Measurements from ENCODE around the gene BCL6B.

Gene BCL6B

GRCh38 chr17:6995500-6996255 is 27.2 kb upstream of the BCL6B start, which contains the start of gene ALOX12:
TSS of gene ALOX12 (plus strand) at chr17:6996049. CDS start at chr17:6996118, 69 bp downstream.
- H3K27ac ChIP-seq (ENCODE audit: insufficient read depth, low read length, poor library complexity, severe bottlenecking) = no peak within 1 kb of the TSS
- H3K36me3 ChIP-seq (ENCODE audit: control insufficient read depth, insufficient read depth, low read length) = peaks cover 26% of the 10 kb centered on the region
- no peaks in the 10 kb centered on the region for H3K4me1 ChIP-seq (ENCODE audit: control insufficient read depth, insufficient read depth, low read length, poor library complexity, severe bottlenecking)
- no peak for DNase-seq
- no peak within 1 kb of the TSS for H3K4me3 ChIP-seq (ENCODE audit: insufficient read depth, low read depth, low read length, poor library complexity, severe bottlenecking)
- no peaks in the 10 kb centered on the region for H3K9me3 ChIP-seq (ENCODE audit: control insufficient read depth, low read length)
- H3K27me3 ChIP-seq (replicated peaks; ENCODE audit: control insufficient read depth, insufficient read depth, low read length, poor library complexity, severe bottlenecking) = no peaks in the 10 kb centered on the region

DNA sequence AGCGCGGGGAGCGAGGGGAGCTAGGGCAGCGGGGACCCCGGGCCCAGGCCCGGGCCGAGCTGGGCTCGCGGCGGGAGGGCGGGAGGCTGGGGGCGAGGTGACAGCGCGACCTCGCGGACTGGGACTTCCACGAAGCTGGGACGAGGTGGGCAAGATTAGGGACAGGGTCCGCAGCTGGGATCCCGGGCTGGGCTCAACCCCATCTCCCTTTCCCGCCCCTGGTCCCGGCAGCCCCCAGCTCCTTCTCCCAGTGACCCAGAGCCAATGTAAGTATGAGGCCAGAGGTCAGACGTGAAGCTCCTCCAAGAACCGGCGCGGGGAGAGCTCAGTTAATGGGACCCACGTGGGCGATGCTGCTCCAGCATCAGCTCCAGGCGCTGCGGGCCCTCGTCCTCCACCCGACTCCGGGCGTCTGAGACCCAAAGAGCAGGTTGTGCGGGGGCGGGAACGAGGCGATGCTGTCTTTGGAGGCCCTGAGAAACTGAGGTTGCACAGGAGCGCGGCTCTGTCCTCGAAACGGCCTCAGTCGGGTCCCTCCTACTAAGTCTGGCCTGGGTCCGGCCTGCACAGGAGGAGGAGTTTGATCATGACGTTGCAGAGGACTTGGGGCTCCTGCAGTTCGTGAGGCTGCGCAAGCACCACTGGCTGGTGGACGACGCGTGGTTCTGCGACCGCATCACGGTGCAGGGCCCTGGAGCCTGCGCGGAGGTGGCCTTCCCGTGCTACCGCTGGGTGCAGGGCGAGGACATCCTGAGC is 26.4 kb upstream of the BCL6B start:
- H3K27ac ChIP-seq (ENCODE audit: insufficient read depth, low read length, poor library complexity, severe bottlenecking) = no peak overlapping the region
- H3K27me3 ChIP-seq (replicated peaks; ENCODE audit: control insufficient read depth, insufficient read depth, low read length, poor library complexity, severe bottlenecking) = no peaks in the 10 kb centered on the region
- H3K4me3 ChIP-seq (ENCODE audit: insufficient read depth, low read depth, low read length, poor library complexity, severe bottlenecking) = no peak overlapping the region
- H3K9me3 ChIP-seq (ENCODE audit: control insufficient read depth, low read length) = no peaks in the 10 kb centered on the region
- no peak for DNase-seq
- H3K36me3 ChIP-seq (ENCODE audit: control insufficient read depth, insufficient read depth, low read length) = peaks cover 29% of the 10 kb centered on the region
- H3K4me1 ChIP-seq (ENCODE audit: control insufficient read depth, insufficient read depth, low read length, poor library complexity, severe bottlenecking) = no peaks in the 10 kb centered on the region

DNA sequence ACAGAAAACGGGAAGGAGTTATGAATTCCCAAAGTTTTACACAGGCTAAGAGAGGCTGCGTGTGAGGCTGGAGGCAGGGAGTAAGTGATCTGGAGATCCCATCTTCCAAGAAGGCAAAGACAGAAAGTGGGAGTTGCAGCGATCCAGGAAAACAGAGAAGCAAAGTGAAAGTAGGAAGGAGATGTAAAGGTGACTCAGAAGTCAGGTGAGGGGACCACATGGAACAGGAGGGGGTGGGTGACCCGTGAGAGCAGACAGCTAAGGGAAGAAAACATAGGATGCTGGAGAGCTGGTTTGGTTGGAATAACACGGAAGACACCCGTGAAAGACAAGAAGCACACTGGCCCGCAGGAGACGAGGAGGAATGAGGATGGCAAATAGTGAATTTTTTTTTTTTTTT is 25.7 kb upstream of the BCL6B start:
- H3K27ac ChIP-seq (ENCODE audit: insufficient read depth, low read length, poor library complexity, severe bottlenecking) = no peak overlapping the region
- DNase-seq = no peak
- H3K27me3 ChIP-seq (replicated peaks; ENCODE audit: control insufficient read depth, insufficient read depth, low read length, poor library complexity, severe bottlenecking) = no peaks in the 10 kb centered on the region
- no peaks in the 10 kb centered on the region for H3K4me1 ChIP-seq (ENCODE audit: control insufficient read depth, insufficient read depth, low read length, poor library complexity, severe bottlenecking)
- peaks cover 35% of the 10 kb centered on the region for H3K36me3 ChIP-seq (ENCODE audit: control insufficient read depth, insufficient read depth, low read length)
- H3K4me3 ChIP-seq (ENCODE audit: insufficient read depth, low read depth, low read length, poor library complexity, severe bottlenecking) = no peak overlapping the region
- no peaks in the 10 kb centered on the region for H3K9me3 ChIP-seq (ENCODE audit: control insufficient read depth, low read length)

DNA sequence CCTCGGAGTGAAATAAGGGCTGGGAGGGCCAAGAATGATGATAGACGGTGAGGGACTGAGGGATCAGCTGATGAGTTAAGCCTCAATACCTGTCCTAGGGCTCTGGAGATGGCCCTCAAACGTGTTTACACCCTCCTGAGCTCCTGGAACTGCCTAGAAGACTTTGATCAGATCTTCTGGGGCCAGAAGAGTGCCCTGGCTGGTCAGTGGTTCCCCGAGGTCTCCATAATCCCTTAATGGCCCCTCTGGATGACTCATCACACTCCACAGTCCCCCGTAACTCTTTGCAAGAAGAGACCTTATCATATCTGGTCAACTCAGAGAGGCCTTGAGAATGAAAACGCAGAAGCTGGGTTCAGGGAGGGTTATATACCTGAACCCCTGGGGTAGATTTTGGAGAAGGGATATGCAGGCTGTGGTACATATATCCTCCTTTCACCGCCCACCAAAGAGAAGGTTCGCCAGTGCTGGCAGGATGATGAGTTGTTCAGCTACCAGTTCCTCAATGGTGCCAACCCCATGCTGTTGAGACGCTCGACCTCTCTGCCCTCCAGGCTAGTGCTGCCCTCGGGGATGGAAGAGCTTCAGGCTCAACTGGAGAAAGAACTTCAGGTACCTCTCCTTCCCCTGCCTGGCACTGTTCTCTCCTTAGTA is 23.9 kb upstream of the BCL6B start:
- H3K36me3 ChIP-seq (ENCODE audit: control insufficient read depth, insufficient read depth, low read length) = peaks cover 45% of the 10 kb centered on the region
- H3K27ac ChIP-seq (ENCODE audit: insufficient read depth, low read length, poor library complexity, severe bottlenecking) = no peak overlapping the region
- no peaks in the 10 kb centered on the region for H3K9me3 ChIP-seq (ENCODE audit: control insufficient read depth, low read length)
- no peak overlapping the region for H3K4me3 ChIP-seq (ENCODE audit: insufficient read depth, low read depth, low read length, poor library complexity, severe bottlenecking)
- H3K4me1 ChIP-seq (ENCODE audit: control insufficient read depth, insufficient read depth, low read length, poor library complexity, severe bottlenecking) = no peaks in the 10 kb centered on the region
- no peak for DNase-seq
- no peaks in the 10 kb centered on the region for H3K27me3 ChIP-seq (replicated peaks; ENCODE audit: control insufficient read depth, insufficient read depth, low read length, poor library complexity, severe bottlenecking)

DNA sequence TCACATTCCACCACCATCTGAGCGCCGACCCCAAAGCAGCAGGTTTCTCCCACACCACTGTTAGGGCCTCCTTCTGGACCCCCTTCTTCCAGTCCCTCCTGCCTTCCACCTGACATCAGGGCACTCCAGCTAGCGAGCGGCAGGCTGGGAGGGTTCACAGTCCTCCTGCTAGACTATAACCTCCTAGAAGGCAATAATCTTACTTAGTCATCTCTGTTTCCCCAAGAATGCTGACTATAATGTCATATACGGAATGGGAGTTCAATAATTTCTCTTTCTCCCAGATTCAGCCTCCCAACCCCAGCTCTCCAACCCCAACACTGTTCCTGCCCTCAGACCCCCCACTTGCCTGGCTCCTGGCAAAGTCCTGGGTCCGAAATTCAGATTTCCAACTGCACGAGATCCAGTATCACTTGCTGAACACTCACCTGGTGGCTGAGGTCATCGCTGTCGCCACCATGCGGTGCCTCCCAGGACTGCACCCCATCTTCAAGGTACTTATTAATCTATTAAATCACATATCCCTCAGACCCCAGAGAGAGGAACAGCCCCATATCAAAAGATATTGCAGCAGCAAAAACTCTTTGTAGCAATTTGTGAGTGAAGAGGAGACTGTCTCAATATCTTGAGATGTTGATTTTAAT is 21.4 kb upstream of the BCL6B start:
- Histone ChIP-seq H3K27me3 (replicated peaks; ENCODE audit: control insufficient read depth, insufficient read depth, low read length, poor library complexity, severe bottlenecking) (no peaks in the 10 kb centered on the region), H3K4me1 (ENCODE audit: control insufficient read depth, insufficient read depth, low read length, poor library complexity, severe bottlenecking) (no peaks in the 10 kb centered on the region), H3K9me3 (ENCODE audit: control insufficient read depth, low read length) (no peaks in the 10 kb centered on the region), H3K27ac (ENCODE audit: insufficient read depth, low read length, poor library complexity, severe bottlenecking) (no peak overlapping the region), H3K4me3 (ENCODE audit: insufficient read depth, low read depth, low read length, poor library complexity, severe bottlenecking) (no peak overlapping the region), H3K36me3 (ENCODE audit: control insufficient read depth, insufficient read depth, low read length) (peaks cover 44% of the 10 kb centered on the region)
- peak in 1 of 3 donors; percentile 37 for DNase-seq

DNA sequence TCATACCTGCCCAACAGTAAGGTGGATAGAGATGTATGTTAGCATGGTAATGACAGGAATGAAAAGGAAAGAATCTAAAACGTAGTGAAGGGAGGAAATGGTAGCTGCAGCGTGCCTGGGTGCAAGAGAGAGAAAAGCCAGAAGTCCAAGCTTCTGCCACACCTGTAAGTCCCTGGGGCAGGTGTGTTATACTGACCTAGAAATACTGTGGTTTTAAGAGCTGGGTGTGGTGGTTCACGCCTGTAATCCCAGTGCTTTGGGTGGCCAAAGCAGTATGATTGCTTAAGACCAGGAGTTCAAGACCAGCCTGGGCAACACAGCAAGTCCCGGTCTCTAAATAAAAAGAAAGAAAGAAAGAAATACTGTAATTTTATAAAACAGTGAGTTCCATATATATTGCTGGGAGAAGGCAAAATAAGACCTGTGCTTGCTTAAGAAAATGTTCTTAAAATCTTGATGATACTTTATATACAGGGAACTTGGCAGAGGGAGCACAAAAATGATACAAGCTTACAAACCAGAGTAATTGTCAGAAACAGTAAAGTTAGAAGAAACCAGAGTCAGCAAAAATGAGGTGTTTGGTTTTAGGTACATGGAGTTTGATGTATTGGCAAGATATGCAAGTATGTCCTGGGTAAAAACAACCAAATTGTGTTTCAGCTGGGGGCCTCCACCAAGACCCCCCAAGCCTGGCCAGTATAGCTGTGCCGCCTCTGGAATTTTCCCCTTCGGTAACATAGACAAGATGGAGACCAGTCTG is 20.4 kb upstream of the BCL6B start:
- no peaks in the 10 kb centered on the region for H3K4me1 ChIP-seq (ENCODE audit: control insufficient read depth, insufficient read depth, low read length, poor library complexity, severe bottlenecking)
- DNase-seq = no peak
- peaks cover 43% of the 10 kb centered on the region for H3K36me3 ChIP-seq (ENCODE audit: control insufficient read depth, insufficient read depth, low read length)
- no peak overlapping the region for H3K27ac ChIP-seq (ENCODE audit: insufficient read depth, low read length, poor library complexity, severe bottlenecking)
- no peaks in the 10 kb centered on the region for H3K9me3 ChIP-seq (ENCODE audit: control insufficient read depth, low read length)
- H3K27me3 ChIP-seq (replicated peaks; ENCODE audit: control insufficient read depth, insufficient read depth, low read length, poor library complexity, severe bottlenecking) = no peaks in the 10 kb centered on the region
- no peak overlapping the region for H3K4me3 ChIP-seq (ENCODE audit: insufficient read depth, low read depth, low read length, poor library complexity, severe bottlenecking)

DNA sequence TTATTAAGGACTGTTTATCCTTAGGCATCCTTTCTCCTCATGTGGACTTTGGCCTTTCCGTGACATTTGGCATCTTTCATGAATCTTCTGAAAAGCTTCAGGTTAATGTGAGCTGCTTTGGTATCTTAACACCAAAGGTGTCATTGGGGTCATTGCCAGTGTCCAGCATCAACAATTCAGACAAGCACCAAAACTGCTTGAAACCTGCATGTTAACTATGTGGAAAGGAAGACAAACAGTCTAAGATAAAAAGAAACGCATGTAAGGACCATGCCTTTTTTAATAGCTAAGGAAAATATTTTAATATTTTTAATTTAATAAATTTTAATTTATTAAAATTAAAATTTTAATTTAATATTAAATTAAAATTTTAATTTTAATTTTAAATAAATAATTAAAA is 19.1 kb upstream of the BCL6B start:
- H3K27me3 ChIP-seq (replicated peaks; ENCODE audit: control insufficient read depth, insufficient read depth, low read length, poor library complexity, severe bottlenecking) = no peaks in the 10 kb centered on the region
- H3K27ac ChIP-seq (ENCODE audit: insufficient read depth, low read length, poor library complexity, severe bottlenecking) = no peak overlapping the region
- peaks cover 35% of the 10 kb centered on the region for H3K36me3 ChIP-seq (ENCODE audit: control insufficient read depth, insufficient read depth, low read length)
- no peaks in the 10 kb centered on the region for H3K4me1 ChIP-seq (ENCODE audit: control insufficient read depth, insufficient read depth, low read length, poor library complexity, severe bottlenecking)
- DNase-seq = no peak
- no peak overlapping the region for H3K4me3 ChIP-seq (ENCODE audit: insufficient read depth, low read depth, low read length, poor library complexity, severe bottlenecking)
- H3K9me3 ChIP-seq (ENCODE audit: control insufficient read depth, low read length) = no peaks in the 10 kb centered on the region

DNA sequence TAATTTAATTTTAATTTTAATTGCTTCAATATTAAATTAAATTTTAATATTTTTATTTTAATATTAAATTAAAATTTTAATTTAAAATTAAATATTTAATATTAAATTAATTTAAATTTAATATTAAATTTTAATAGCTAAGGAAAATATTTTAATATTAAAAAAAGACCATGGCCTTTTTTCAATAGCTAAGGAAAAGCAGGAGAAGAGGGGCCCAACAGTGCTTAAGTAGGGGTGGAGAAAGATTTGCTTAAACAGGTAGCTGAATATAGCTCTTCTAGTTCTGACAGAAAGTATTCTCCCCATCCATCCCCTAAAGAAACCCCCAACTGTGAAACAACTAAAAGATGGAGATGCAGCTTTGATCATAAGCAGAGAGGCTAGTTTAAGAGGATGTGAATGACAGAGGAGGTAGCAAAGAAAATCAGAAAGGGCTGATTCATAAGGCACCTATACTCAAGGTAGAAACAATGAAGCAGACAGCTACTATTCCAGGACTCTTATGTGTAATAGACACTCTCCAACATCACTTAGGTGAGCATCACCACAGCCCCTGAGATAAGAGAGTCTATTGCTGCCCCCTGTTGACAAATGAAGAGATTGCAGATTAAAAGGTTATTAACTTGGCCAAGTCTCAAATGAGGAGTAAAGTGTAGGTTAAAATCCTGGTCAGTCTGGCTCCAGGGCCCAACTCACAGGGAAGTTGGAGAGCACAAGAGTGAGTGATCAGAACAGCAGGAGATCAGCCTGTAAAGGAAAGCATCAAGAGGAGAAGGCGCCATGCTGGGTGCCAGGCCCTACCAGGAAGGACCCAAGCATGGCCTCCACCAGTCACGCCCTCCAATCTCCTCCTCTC is 18.2 kb upstream of the BCL6B start:
- H3K4me1 ChIP-seq (ENCODE audit: control insufficient read depth, insufficient read depth, low read length, poor library complexity, severe bottlenecking) = no peaks in the 10 kb centered on the region
- no peaks in the 10 kb centered on the region for H3K9me3 ChIP-seq (ENCODE audit: control insufficient read depth, low read length)
- DNase-seq = no peak
- no peak overlapping the region for H3K27ac ChIP-seq (ENCODE audit: insufficient read depth, low read length, poor library complexity, severe bottlenecking)
- peaks cover 30% of the 10 kb centered on the region for H3K36me3 ChIP-seq (ENCODE audit: control insufficient read depth, insufficient read depth, low read length)
- H3K27me3 ChIP-seq (replicated peaks; ENCODE audit: control insufficient read depth, insufficient read depth, low read length, poor library complexity, severe bottlenecking) = no peaks in the 10 kb centered on the region
- H3K4me3 ChIP-seq (ENCODE audit: insufficient read depth, low read depth, low read length, poor library complexity, severe bottlenecking) = no peak overlapping the region

DNA sequence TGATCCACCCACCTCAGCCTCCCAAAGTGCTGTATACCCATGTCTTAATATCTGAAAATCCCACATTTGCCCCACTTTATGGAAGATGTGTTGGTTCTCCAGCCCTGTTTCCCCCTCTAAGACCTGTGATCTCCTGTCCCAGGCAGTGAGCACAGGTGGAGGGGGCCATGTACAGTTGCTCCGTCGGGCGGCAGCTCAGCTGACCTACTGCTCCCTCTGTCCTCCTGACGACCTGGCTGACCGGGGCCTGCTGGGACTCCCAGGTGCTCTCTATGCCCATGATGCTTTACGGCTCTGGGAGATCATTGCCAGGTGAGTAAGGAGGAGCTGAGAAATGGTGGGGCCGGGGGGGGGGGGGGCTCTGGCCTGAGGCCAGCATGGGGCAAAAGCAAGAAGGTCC is 17.1 kb upstream of the BCL6B start:
- H3K27ac ChIP-seq (ENCODE audit: insufficient read depth, low read length, poor library complexity, severe bottlenecking) = no peak overlapping the region
- no peak overlapping the region for H3K4me3 ChIP-seq (ENCODE audit: insufficient read depth, low read depth, low read length, poor library complexity, severe bottlenecking)
- no peaks in the 10 kb centered on the region for H3K27me3 ChIP-seq (replicated peaks; ENCODE audit: control insufficient read depth, insufficient read depth, low read length, poor library complexity, severe bottlenecking)
- peaks cover 4% of the 10 kb centered on the region for H3K4me1 ChIP-seq (ENCODE audit: control insufficient read depth, insufficient read depth, low read length, poor library complexity, severe bottlenecking)
- H3K9me3 ChIP-seq (ENCODE audit: control insufficient read depth, low read length) = no peaks in the 10 kb centered on the region
- H3K36me3 ChIP-seq (ENCODE audit: control insufficient read depth, insufficient read depth, low read length) = peaks cover 23% of the 10 kb centered on the region
- no peak for DNase-seq

All from effector memory CD4-positive, alpha-beta T cell (primary cell).